Kidney glomerular epithelial cell (primary cell): ENCODE data around the gene MAS1L.

Experiments
- DNase-seq: peaks from one replicate; lab custom pipeline; 2025; lab: John Stamatoyannopoulos, UW

The MAS1L gene

GRCh38 chr6:29510202-29510601, 22.4 kb upstream of the MAS1L start:
- DNase-seq, result no peak

- no peak for DNase-seq
Observed at GRCh38 chr6:29509711-29510110, 22.0 kb upstream of the MAS1L start.

DNA sequence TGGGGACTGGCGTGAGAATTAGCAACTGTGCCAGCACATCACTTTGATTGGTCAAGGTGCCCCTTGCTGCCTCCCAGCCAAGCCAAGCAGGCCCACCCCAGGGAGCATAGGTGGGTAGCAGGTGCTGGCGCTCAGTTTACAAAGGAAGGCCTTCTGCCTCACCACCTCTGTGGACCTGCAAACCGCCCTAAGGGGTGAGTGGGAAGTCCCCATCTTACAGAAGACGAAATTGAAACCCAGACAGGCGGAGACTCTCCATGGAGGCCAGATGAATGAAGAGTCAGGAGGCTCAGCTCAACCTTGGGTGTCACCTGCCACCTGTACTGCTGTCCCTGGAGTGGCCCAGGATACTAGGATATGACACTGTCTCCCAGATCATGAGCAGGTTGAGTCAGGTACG, 21.5 kb upstream of the MAS1L start:
- DNase-seq, result no peak

DNA sequence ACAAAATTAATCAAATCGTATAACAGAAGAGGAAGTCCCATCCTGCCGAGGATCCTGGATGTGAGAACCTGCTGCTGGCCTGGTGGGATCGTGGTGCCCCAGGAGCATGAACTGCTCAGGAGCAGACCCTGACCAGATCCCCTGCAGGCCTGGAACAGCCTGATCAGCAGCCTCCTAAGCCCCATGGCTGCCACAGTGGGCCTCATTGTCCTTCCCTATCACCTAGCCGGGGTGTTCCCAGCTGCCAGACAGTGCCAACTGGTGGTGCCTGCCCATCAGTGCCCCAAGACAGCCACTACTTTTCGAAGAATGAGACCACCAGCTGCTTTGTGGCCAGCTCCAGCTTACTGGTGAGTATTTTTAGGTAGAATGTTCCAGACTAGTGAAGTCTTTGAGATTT, 19.6 kb upstream of the MAS1L start:
- DNase-seq, result no peak

GRCh38 chr6:29506446-29507067, 18.8 kb upstream of the MAS1L start:
- no peak for DNase-seq

- DNase-seq, result no peak
Observed at GRCh38 chr6:29505808-29506207, 18.1 kb upstream of the MAS1L start.

DNA sequence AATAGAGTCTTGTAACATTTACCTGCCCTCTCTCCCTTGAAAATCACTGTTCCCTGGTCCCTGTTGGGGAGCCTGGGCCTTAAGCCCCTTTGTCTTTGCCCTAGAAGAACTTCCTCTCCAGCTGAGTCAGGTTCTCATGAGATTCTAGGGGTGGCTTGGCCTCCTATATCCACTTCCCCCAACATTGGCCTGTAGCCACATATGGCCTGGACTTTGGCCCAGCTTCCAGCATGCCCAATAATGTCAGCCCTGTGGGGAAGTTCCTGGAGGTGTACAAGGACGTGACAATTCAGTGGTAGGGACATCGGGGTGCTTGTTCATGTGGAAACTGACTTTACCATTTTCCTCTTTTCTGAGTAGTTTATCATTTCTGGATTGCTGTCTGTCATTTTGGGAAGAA, 17.2 kb upstream of the MAS1L start:
- no peak for DNase-seq

DNA sequence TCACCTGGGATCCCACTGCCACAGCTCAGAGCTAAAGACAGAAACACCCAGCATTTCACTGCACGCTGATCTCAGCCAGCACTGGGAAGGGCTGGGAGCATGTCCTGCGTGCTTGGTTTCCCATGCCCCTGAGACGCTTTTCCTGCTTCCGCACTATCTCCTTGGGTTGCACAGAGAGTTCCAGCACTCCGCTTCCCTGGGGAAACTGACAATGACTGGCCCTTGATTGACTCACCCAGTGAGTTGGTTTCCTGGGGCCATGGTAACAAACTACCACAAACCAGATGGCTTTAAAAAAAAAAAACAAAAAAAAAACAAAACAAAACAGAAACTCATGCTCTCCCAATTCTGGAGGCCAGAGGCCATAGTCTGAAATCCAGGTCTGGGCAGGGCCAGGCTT, 14.8 kb upstream of the MAS1L start:
- no peak for DNase-seq

DNA sequence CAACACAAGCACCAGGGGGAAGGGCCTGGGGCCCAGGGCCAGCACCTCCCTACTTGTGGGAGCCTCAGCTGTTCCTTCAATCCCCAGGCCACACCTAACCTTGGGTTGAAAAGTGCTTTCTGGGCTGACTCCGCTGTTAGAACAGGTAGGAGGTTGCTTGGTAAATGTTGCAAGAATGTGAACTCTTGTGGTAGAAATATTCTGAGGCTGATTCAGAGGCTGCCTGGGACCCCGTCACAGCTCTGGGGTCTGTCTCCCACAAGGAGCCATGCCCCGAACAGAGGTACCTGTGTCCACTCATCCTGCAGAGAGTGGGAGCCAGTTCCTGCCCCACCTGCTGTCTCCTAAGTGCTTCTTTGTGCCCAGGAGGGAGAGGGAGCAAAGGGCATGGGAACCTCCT, 14.4 kb upstream of the MAS1L start:
- DNase-seq, result no peak

GRCh38 chr6:29501106-29501505, 13.3 kb upstream of the MAS1L start:
- no peak for DNase-seq

GRCh38 chr6:29500594-29500993, 12.8 kb upstream of the MAS1L start:
- no peak for DNase-seq

DNA sequence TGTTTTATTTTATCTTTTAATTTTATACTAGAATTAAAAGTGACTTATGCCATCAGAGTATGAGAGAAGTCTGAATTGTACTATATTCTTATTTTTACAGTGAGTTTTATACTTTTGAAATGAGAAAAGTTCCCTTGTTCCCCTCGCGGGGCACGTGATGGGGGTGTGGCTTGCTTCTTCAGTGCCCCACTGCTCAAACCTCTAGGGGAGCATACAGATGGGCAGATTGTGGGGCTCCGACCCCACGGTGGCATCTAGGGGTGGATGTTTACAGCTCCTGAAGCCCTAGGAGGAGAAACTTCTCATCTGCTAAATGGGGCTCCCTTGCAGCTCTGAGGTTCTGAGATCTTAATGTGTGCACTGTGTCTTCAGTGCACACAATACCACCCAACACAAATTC, 11.9 kb upstream of the MAS1L start:
- no peak for DNase-seq

DNA sequence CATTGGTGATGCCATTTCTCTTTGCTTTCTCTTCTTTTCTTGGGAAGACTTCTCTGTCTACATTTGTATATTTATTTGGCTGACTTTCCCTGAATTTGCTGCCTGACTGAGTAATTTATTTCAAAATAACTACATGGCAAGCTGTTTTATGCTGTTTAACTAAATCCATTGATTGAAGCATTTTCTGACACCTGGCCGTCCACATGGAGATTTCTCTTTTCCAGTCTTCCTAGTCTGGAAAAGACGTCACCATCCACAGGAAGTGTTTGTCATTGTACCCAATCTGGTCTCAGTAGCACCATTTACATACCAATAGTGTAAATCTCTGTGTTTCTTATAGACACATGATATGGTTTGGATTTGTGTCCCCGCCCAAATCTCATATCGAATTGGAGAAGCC, 9.2 kb upstream of the MAS1L start:
- DNase-seq, result no peak

DNA sequence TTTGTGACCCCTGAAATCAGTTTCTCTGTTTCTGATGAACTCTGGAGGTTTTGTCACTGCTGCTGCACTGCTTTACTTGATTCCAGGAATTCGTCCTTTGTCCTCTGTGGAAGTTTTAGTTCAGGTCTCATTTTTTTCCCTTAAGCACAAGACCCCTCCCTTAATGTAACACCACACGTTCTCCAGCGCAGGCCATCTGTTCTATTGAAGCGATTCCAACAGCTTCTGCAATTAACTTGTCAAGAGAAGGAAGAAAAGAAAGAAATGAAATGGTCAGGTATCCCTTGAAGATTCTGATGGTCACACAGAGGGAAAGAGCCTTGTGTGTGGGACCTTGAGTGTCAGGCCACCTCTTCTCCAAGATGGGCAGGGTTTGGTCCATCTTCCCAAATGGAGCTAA, 7.8 kb upstream of the MAS1L start:
- no peak for DNase-seq

DNA sequence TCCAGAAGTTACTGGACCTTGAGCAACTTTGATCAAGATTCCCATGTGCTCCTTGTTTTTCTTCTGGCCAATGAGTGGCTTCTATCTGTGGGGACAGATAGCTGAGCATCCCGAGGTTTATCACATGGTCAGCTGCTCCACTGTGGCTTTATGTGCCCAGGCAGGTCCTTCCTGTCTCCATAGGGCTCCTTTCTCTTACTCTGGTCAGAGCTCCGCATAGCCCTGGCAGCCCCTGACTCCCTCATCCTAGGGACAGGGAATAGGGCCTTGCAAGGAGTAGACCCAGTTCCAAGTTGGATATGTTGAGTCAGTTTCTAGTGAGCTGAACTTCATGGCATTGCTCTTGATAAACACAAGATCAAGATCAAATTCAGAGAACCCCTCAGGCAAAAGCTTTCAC, 6.4 kb upstream of the MAS1L start:
- no peak for DNase-seq

DNA sequence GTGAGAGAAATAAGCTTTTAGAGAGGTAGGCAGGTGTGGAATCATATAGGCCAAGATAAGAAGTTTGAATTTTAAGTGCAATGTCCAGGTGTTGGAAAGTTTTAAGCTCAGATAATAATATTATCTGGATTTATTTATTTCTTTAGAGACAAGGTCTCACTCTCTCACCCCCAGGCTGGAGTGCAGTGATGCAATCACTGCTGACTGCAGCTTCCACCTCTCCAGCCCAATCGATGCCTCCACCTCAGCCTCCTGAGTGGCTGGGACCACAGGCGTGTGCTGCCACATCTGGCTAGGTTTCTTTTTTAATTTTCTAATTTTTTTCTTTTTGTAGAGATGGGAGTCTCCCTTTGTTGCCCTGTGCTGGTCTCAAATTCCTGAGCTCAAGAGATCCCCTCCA, 5.5 kb upstream of the MAS1L start:
- no peak for DNase-seq

DNA sequence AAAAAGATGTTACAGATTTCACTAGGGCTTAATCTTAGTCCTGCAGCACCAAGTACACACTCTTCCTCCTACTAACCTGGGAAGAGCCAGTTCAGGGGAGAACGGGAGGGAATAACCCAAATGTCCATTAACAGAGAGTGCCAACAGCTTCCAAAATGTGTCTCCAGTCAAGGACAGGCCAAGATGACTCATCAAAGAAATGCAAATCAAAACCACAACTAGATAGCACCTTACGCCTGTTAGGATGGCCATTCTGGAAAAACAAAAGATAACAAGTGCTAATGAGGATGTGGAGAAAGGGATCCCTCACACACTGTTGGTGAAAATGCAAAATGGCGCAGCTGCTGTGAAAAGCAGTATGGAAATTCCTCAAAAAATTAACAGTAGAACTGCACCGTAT, 3.8 kb upstream of the MAS1L start:
- no peak for DNase-seq

GRCh38 chr6:29490552-29490951, 2.8 kb upstream of the MAS1L start:
- no peak for DNase-seq

DNA sequence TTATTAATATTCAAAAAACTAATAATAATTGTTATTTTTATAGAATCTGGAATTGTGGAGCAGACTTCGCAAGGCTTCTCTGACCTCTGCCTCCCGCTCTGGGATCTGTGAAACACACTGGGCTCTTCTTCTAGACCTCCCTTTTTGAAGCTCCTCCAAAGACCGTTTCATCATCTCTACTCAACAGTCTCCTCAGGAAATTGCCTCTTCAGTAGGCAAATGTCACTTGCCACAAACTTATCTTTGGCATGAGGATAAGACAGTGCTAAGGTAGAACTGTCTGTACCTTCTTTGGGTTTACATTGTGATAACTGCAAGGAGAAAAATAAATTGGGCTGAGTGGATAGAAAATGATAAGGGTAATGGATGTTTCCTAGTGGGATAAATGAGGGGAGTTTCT, 2.3 kb upstream of the MAS1L start:
- DNase-seq, result no peak

DNA sequence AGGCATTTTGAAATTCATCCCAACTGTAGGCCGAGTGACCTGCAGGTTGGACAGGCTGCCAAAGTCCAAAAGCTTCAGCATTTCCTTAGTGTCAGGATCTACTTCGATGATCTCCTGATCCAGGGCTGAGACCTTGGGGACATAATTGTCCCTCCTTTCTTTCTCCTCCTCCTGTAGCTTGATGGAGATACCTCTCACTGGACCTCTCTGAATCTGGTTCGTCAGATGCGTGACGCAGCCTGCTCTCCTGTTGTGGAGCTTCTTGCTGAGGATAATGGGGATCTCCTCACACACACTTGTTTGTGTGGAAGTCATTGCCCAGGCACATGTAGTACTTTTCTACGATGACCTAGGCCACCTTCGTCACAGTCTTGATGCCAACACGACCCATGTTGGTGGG, 1.5 kb upstream of the MAS1L start:
- no peak for DNase-seq

GRCh38 chr6:29488874-29489273, 1.1 kb upstream of the MAS1L start:
- no peak for DNase-seq

DNA sequence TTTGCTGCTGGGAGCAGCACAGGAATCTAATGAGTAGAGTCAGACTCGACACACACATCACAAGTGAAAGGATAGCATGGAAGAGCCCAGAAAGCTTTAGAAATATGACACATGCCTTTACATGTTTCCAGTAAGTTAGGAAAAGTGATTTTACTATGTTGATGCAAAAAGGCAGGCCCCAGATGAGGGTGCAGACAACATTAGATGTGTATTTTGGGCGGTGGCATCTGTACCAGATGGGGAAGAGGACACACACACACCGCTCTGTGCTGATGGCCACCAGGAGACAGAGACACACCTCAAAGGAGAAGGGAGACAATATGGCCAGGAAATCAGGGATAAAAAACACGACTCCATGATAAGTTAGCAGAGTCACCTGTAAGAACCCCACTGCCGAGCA, 625 bp downstream of the MAS1L start:
- no peak for DNase-seq

- no peak for DNase-seq
Observed at GRCh38 chr6:29486577-29486976, 1.2 kb downstream of the MAS1L start.

- no peak for DNase-seq
Observed at GRCh38 chr6:29483735-29484134, 4.0 kb downstream of the MAS1L start.

- DNase-seq, result no peak
Observed at GRCh38 chr6:29483186-29483585, 4.6 kb downstream of the MAS1L start.
